GM12878 (cell line): ENCODE measurements around the gene CHRM5. TPM values are rescaled to one million over a fixed set of nuclear protein-coding genes. Genes with fewer than 3 reads are reported as not detected.

Source experiments
- ATAC-seq: fragments of 200-7000 bp; cut with Tn5 transposase; 3 replicates; pipeline ENCODE4 v1.9.1; 2020; ENCODE audit warnings: mild to moderate bottlenecking, moderate library complexity
- BruUV-seq: library from RNA; stranded (reverse); fragments of 400-500 nt; replicated peaks from 2 replicates; lab custom pipeline; 2021; lab: Mats Ljungman, UMichigan
- CTCF ChIA-PET: fragments of 300-600 bp; sonication (Branson Sonifier 250); formaldehyde crosslinking; extraction: SDS; loops from one replicate; lab custom pipeline; 2021; ENCODE audit warnings: inconsistent platforms; lab: Yijun Ruan, JAX
- POLR2A ChIA-PET: fragments of 350-600 bp; formaldehyde crosslinking; extraction: SDS; loops from one replicate; lab custom pipeline; 2021; ENCODE audit warnings: inconsistent platforms; lab: Charles Lee
- RAD21 ChIA-PET: fragments of 300-600 bp; sonication (Branson Sonifier 250); formaldehyde crosslinking; loops from one replicate; lab custom pipeline; 2023; ENCODE audit warnings: antibody characterized with exemption; ENCODE audit not compliant: unreplicated experiment; lab: Charles Lee
- SMC1A ChIA-PET: fragments of 300-600 bp; sonication (Branson Sonifier 250); formaldehyde crosslinking; loops from one replicate; lab custom pipeline; 2023; ENCODE audit not compliant: unreplicated experiment, uncharacterized antibody; lab: Charles Lee
- DNase-seq: peaks from one replicate; pipeline ENCODE4 v3.0.0-alpha.2; 2011; ENCODE audit warnings: low read depth, low spot score
- FAIRE-seq: peaks from 3 replicates; lab custom pipeline; 2011; peaks lifted over from hg19 to GRCh38; lab: Jason Lieb, UNC
- H2AFZ ChIP-seq: 2 replicates; pipeline ENCODE4 v1.6.0; 2011; ENCODE audit warnings: low read depth, low read length, control low read depth; ENCODE audit not compliant: control insufficient read depth
- H3K27ac ChIP-seq: 2 replicates; pipeline ENCODE4 v1.5.1; 2011; ENCODE audit warnings: control low read depth; ENCODE audit not compliant: control insufficient read depth, insufficient read depth
- H3K27me3 ChIP-seq, 2 experiments: replicated peaks in 1 of 2; 2 replicates each; pipeline versions ENCODE4 v1.6.0 to v1.6.1; 2011; ENCODE audit warnings: low read length in 1 of 2; ENCODE audit not compliant: control insufficient read depth in 2 of 2, insufficient read depth in 2 of 2
- H3K36me3 ChIP-seq, 2 experiments: 2 replicates each; pipeline ENCODE4 v1.5.1; 2011; ENCODE audit warnings: low read length in 1 of 2; ENCODE audit not compliant: control insufficient read depth in 2 of 2, insufficient read depth in 2 of 2
- H3K4me1 ChIP-seq: 2 replicates; pipeline ENCODE4 v1.6.1; 2011; ENCODE audit warnings: mild to moderate bottlenecking, low read length, moderate library complexity, mixed read lengths; ENCODE audit not compliant: control insufficient read depth, insufficient read depth
- H3K4me2 ChIP-seq: 2 replicates; pipeline ENCODE4 v1.6.0; 2011; ENCODE audit warnings: control low read depth; ENCODE audit not compliant: control insufficient read depth, insufficient read depth
- H3K4me3 ChIP-seq: fragments of 200-600 bp; sonication (generic); 2 replicates; pipeline ENCODE4 v1.5.1; 2016
- H3K79me2 ChIP-seq: 2 replicates; pipeline ENCODE4 v1.6.0; 2011; ENCODE audit warnings: low read length; ENCODE audit not compliant: control insufficient read depth, insufficient read depth
- H3K9ac ChIP-seq: 2 replicates; pipeline ENCODE4 v1.8.0; 2011; ENCODE audit warnings: low read length, control low read depth, mixed read lengths; ENCODE audit not compliant: control insufficient read depth, insufficient read depth
- H3K9me3 ChIP-seq: replicated peaks from 3 replicates; pipeline ENCODE4 v1.5.1; 2011; ENCODE audit warnings: mild to moderate bottlenecking, low read length; ENCODE audit not compliant: control insufficient read depth, insufficient read depth
- H4K20me1 ChIP-seq: 2 replicates; pipeline ENCODE4 v1.6.0; 2011; ENCODE audit not compliant: control insufficient read depth, insufficient read depth
- CBX5 ChIP-seq: sonication (generic); IDR thresholded peaks from 2 replicates; pipeline ENCODE4 v1.6.1; 2016; ENCODE audit warnings: low read depth, moderate library complexity, mild to moderate bottlenecking, inconsistent platforms
- CREM ChIP-seq: IDR thresholded peaks from 2 replicates; pipeline ENCODE4 v1.6.1; 2014; ENCODE audit warnings: antibody characterized with exemption, low read depth
- EGR1 ChIP-seq, 2 experiments: IDR thresholded peaks; 1 replicate in 1 of 2; 2 replicates in 1 of 2; pipeline ENCODE4 v1.6.1; 2011 to 2012; ENCODE audit warnings: low read depth in 2 of 2, low read length in 2 of 2, borderline replicate concordance in 1 of 2, mild to moderate bottlenecking in 1 of 2, moderate library complexity in 1 of 2
- FOS ChIP-seq: IDR thresholded peaks from 3 replicates; pipeline ENCODE4 v1.6.1; 2011; ENCODE audit warnings: borderline replicate concordance; ENCODE audit not compliant: insufficient read length; ENCODE audit errors: extremely low read depth
- WGBS: methylation state at CpG from one replicate; pipeline ENCODE4 v1.1.6; 2016; ENCODE audit warnings: low lambda C conversion rate; ENCODE audit not compliant: insufficient replicate concordance, insufficient coverage; ENCODE audit errors: missing lambda C conversion rate; 5-methylcytosine and 5-hydroxymethylcytosine counted together
- in situ Hi-C: fragments of 300-500 bp; cut with MboI; formaldehyde crosslinking; loops from 9 replicates; pipeline ENCODE4 v1.14.3; 2018; ENCODE audit warnings: mixed read lengths
- intact Hi-C: fragments of 100-400 bp; cut with micrococcal nuclease; formaldehyde crosslinking; loops from one replicate; pipeline ENCODE4 v1.14.2; 2022; ENCODE audit not compliant: unreplicated experiment
- polyA plus RNA-seq, 11 experiments: library from polyadenylated mRNA; depleted of rRNA in 4 of 11; unstranded in 6 of 11; stranded (reverse) in 5 of 11; fragments of >200 nt; fragmentation: Nextera tagmentation in 4 of 11; fragmentation: Illumina TruSeq in 1 of 11; extraction: Ambion mirVana in 4 of 11; extraction: Trizol in 1 of 11; gene quantifications; 1 replicate in 1 of 11; 2 replicates in 10 of 11; pipeline versions ENCODE4 v1.2.1 to v1.2.3, GENCODE V29; 2011 to 2016; ENCODE audit warnings: inconsistent platforms in 2 of 11, missing spikeins in 2 of 11, low read depth in 1 of 11
- total RNA-seq, 4 experiments: library from RNA; depleted of rRNA in 3 of 4; stranded (reverse); fragments of >200 nt in 3 of 4; fragmentation: Illumina TruSeq in 1 of 4; extraction: Trizol in 1 of 4; gene quantifications; 2 replicates each; pipeline versions ENCODE4 v1.2.1 to v1.2.3, GENCODE V29; 2013 to 2021
- TF ChIP-seq, protein P1 (sequence below): IDR thresholded peaks from 2 replicates; pipeline ENCODE4 v1.6.1; 2011; ENCODE audit warnings: borderline replicate concordance, low read depth, mild to moderate bottlenecking, moderate library complexity, mixed read lengths, low read length; ENCODE audit not compliant: insufficient read depth; ENCODE audit errors: extremely low read length
- TF ChIP-seq, protein P2 (sequence below): fragments of 450-650 bp; IDR thresholded peaks from 2 replicates; pipeline ENCODE4 v1.6.1; 2014; ENCODE audit warnings: mild to moderate bottlenecking

CHRM5 gene
- total and polyA plus RNA-seq, 10 of the 15 experiments (the other 5 are each of a cell fraction or from before 2014, with no cell fraction given): 0.01 to 0.10 (median 0.04) TPM; not detected in 6

- Histone ChIP-seq H2AFZ (no peak overlapping the region), H3K4me1 (no peaks in the 10 kb centered on the region), H3K27ac (no peak overlapping the region), H3K9me3 (no peaks in the 10 kb centered on the region), H3K36me3 (no peaks in the 10 kb centered on the region), H3K9ac (no peak overlapping the region), H3K4me3 (no peak overlapping the region), H3K4me2 (no peak overlapping the region), H3K79me2 (no peaks in the 10 kb centered on the region), H3K27me3 (no peaks in the 10 kb centered on the region), H4K20me1 (no peaks in the 10 kb centered on the region)
- no peak for ATAC-seq
- WGBS: 83% methylated on average over 3 of the region's 3 CpGs
- in situ Hi-C loops: loop anchor here (5.0 kb wide), 1 partner anchor 223 kb away; no protein-coding TSS in a partner anchor
- ChIA-PET CTCF (interaction anchor here (1.1 to 1.3 kb wide), 2 partner anchors 224 to 225 kb away, joined by 3 to 4 read pairs; no protein-coding TSS in a partner anchor), POLR2A (no interaction called here), RAD21 (no interaction called here), SMC1A (interaction anchor here (1.3 kb wide), 1 partner anchor 224 kb away, joined by 5 read pairs; no protein-coding TSS in a partner anchor)
- intact Hi-C loops: no loop called here
- TF ChIP-seq CREM (no peak), FOS (no peak), CBX5 (no peak), EGR1 (IDR thresholded peaks at IDR 0.05; ENCODE audit: borderline replicate concordance in 1 of 2, low read depth in 2 of 2, low read length in 2 of 2) (no peak)
- TF ChIP-seq, protein P1, sequence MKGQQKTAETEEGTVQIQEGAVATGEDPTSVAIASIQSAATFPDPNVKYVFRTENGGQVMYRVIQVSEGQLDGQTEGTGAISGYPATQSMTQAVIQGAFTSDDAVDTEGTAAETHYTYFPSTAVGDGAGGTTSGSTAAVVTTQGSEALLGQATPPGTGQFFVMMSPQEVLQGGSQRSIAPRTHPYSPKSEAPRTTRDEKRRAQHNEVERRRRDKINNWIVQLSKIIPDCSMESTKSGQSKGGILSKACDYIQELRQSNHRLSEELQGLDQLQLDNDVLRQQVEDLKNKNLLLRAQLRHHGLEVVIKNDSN: no peak
- TF ChIP-seq, protein P2, sequence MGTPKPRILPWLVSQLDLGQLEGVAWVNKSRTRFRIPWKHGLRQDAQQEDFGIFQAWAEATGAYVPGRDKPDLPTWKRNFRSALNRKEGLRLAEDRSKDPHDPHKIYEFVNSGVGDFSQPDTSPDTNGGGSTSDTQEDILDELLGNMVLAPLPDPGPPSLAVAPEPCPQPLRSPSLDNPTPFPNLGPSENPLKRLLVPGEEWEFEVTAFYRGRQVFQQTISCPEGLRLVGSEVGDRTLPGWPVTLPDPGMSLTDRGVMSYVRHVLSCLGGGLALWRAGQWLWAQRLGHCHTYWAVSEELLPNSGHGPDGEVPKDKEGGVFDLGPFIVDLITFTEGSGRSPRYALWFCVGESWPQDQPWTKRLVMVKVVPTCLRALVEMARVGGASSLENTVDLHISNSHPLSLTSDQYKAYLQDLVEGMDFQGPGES: no peak
- no TSS peak for BruUV-seq
- FAIRE-seq: no peak
- DNase-seq: no peak
These were observed 7.8 kb upstream of the CHRM5 start for GRCh38 chr15:33960549-33960935.
